ENCODE results near the gene PTPRN2.

GRCh38 chr7:158446281-158446680, 141.3 kb downstream of the PTPRN2 start:
- TF ChIP-seq CTCF (conservative IDR thresholded peaks at IDR 0.05; ENCODE audit: low read depth, low read length) (no peak), EZH2 (IDR thresholded peaks at IDR 0.05; ENCODE audit: borderline replicate concordance, low read depth, low read length, poor library complexity, severe bottlenecking) (no peak)

Measured in A673 (cell line).